Sigmoid colon (tissue), 7 donors: ENCODE data around the gene ECHS1. TPM values are rescaled to one million over a fixed set of nuclear protein-coding genes. Genes with fewer than 3 reads are reported as not detected.

ENCODE experiments used
- DNase-seq: peaks from one replicate; pipeline ENCODE4 v3.0.0-alpha.2; 2019
- H3K27ac ChIP-seq, 4 donors: fragments of 200-600 bp; sonication (generic); one replicate each; pipeline ENCODE4 v1.5.1; 2016 to 2019; ENCODE audit warnings: mild to moderate bottlenecking in 1 of 4
- H3K27me3 ChIP-seq, 3 donors: fragments of 200-600 bp; sonication (generic); one replicate each; pipeline ENCODE4 v1.5.1; 2019; ENCODE audit warnings: mild to moderate bottlenecking in 1 of 3
- H3K36me3 ChIP-seq, 4 donors: fragments of 200-600 bp; sonication (generic); one replicate each; pipeline ENCODE4 v1.5.1; 2016 to 2019
- H3K4me1 ChIP-seq, 4 donors: fragments of 200-600 bp; sonication (generic); one replicate each; pipeline ENCODE4 v1.5.1; 2017 to 2019
- H3K4me3 ChIP-seq, 4 donors: fragments of 200-600 bp; sonication (generic); one replicate each; pipeline ENCODE4 v1.5.1; 2017 to 2019; ENCODE audit warnings: mild to moderate bottlenecking in 2 of 4, moderate library complexity in 1 of 4
- H3K9me3 ChIP-seq, 4 donors: fragments of 200-600 bp in 3 of 4; sonication (generic) in 3 of 4; one replicate each; pipeline versions ENCODE4 v1.5.1 to v1.6.1; 2013 to 2019
- CTCF ChIP-seq, 4 experiments: fragments of 450-650 bp in 3 of 4; fragments of 200-600 bp in 1 of 4; IDR thresholded peaks; one replicate each; pipeline ENCODE4 v1.5.1; 2016 to 2019; ENCODE audit warnings: antibody characterized with exemption in 4 of 4, mild to moderate bottlenecking in 3 of 4, moderate library complexity in 2 of 4
- EP300 ChIP-seq, 4 donors: sonication (generic); formaldehyde crosslinking; IDR thresholded peaks; one replicate each; pipeline ENCODE4 v1.6.1; 2017; ENCODE audit warnings: antibody characterized with exemption in 4 of 4
- POLR2A ChIP-seq, 2 donors: fragments of 450-650 bp; IDR thresholded peaks; one replicate each; pipeline ENCODE4 v1.6.1; 2016; ENCODE audit warnings: antibody characterized with exemption in 2 of 2, mild to moderate bottlenecking in 2 of 2, moderate library complexity in 2 of 2
- POLR2AphosphoS5 ChIP-seq, 4 donors: sonication (generic); formaldehyde crosslinking; IDR thresholded peaks; one replicate each; pipeline ENCODE4 v1.6.1; 2017; ENCODE audit warnings: antibody characterized with exemption in 4 of 4
- WGBS, 2 donors: extraction: QIAGEN DNeasy Blood & Tissue Kit; methylation state at CpG; one replicate each; pipeline ENCODE4 v1.1.7; 2013; 5-methylcytosine and 5-hydroxymethylcytosine counted together
- intact Hi-C: fragments of 100-400 bp; cut with DNase I; formaldehyde crosslinking; loops from one replicate; pipeline ENCODE4 v1.15.1; 2023
- polyA plus RNA-seq, 3 donors: library from polyadenylated mRNA; stranded (reverse); fragments of 200-250 nt; gene quantifications; one replicate each; pipeline ENCODE4 v1.2.3, GENCODE V29; 2013
- total RNA-seq, 4 donors: library from RNA; depleted of rRNA; stranded (reverse); fragments of >200 nt; gene quantifications; one replicate each; pipeline ENCODE4 v1.1.0, GENCODE V29; 2016
- donor health status: healthy with polysubstance abuse.
- donor health status: Bipolar disorder and iron deficiency.
- donor health status: healthy.

Gene ECHS1
- total and polyA plus RNA-seq, 7 donors, result 58.6 to 360 (median 87.0) TPM

- Histone ChIP-seq H3K27ac (no peak overlapping the region), H3K27me3 (no peaks in the 10 kb centered on the region), H3K36me3 (peaks cover 17 to 59% (median 28%) of the 10 kb centered on the region in 4 donors), H3K4me3 (no peak overlapping the region), H3K9me3 (no peaks in the 10 kb centered on the region), H3K4me1 (peaks cover 0 to under 1% (median under 1%) of the 10 kb centered on the region in 4 donors)
- TF ChIP-seq POLR2A (IDR thresholded peaks at IDR 0.05) (no peak), POLR2AphosphoS5 (IDR thresholded peaks at IDR 0.05) (no peak), CTCF (IDR thresholded peaks at IDR 0.05) (no peak), EP300 (IDR thresholded peaks at IDR 0.05) (no peak)
- WGBS, 2 donors, result 93 to 96% methylated on average over 13 of the region's 13 CpGs
- no peak for DNase-seq
- intact Hi-C loops, result no loop called here
Observed at GRCh38 chr10:133362846-133363245, 10.3 kb downstream of the ECHS1 start.

- TF ChIP-seq EP300 (IDR thresholded peaks at IDR 0.05) (no peak), CTCF (IDR thresholded peaks at IDR 0.05) (no peak), POLR2AphosphoS5 (IDR thresholded peaks at IDR 0.05) (no peak), POLR2A (IDR thresholded peaks at IDR 0.05) (no peak)
- Histone ChIP-seq H3K27ac (no peak overlapping the region), H3K4me3 (no peak overlapping the region), H3K36me3 (peaks cover 16 to 55% (median 26%) of the 10 kb centered on the region in 4 donors), H3K9me3 (no peaks in the 10 kb centered on the region), H3K4me1 (peaks cover 0 to 10% (median 9%) of the 10 kb centered on the region in 4 donors), H3K27me3 (peaks cover 3 to 9% (median 3%) of the 10 kb centered on the region in 3 donors)
- DNase-seq, result no peak
- 71 to 83% methylated on average over 18 of the region's 18 CpGs for WGBS, 2 donors
- intact Hi-C loops, result no loop called here
Observed at GRCh38 chr10:133361773-133362441, 11.2 kb downstream of the ECHS1 start.

- TF ChIP-seq POLR2A (IDR thresholded peaks at IDR 0.05), result no peak
- no peak for TF ChIP-seq POLR2AphosphoS5 (IDR thresholded peaks at IDR 0.05)
- TF ChIP-seq EP300 (IDR thresholded peaks at IDR 0.05), result no peak
- 89 to 93% methylated on average over 5 of the region's 5 CpGs for WGBS, 2 donors
- H3K27me3 ChIP-seq, result peaks cover 3 to 16% (median 10%) of the 10 kb centered on the region in 3 donors
- intact Hi-C loops, result no loop called here
- no peaks in the 10 kb centered on the region for H3K9me3 ChIP-seq
- H3K27ac ChIP-seq, result no peak overlapping the region
- H3K36me3 ChIP-seq, result peaks cover 9 to 48% (median 19%) of the 10 kb centered on the region in 4 donors
- peaks cover 0 to 16% (median 16%) of the 10 kb centered on the region in 4 donors for H3K4me1 ChIP-seq
- H3K4me3 ChIP-seq, result no peak overlapping the region
- DNase-seq, result no peak
Observed at GRCh38 chr10:133361227-133361626, 11.9 kb downstream of the ECHS1 start.

- TF ChIP-seq POLR2AphosphoS5 (IDR thresholded peaks at IDR 0.05), result no peak
- no peak for TF ChIP-seq EP300 (IDR thresholded peaks at IDR 0.05)
- no peak for TF ChIP-seq POLR2A (IDR thresholded peaks at IDR 0.05)
- no peak for TF ChIP-seq CTCF (IDR thresholded peaks at IDR 0.05)
- Histone ChIP-seq H3K4me3 (no peak overlapping the region), H3K27me3 (peaks cover 3 to 27% (median 16%) of the 10 kb centered on the region in 3 donors), H3K27ac (no peak overlapping the region), H3K36me3 (peaks cover 9 to 37% (median 11%) of the 10 kb centered on the region in 4 donors), H3K9me3 (no peaks in the 10 kb centered on the region), H3K4me1 (peaks cover 0 to 18% (median 16%) of the 10 kb centered on the region in 4 donors)
- 21 to 73% methylated on average over 17 of the region's 17 CpGs for WGBS, 2 donors
- DNase-seq, result no peak
- intact Hi-C loops, result no loop called here
Observed at GRCh38 chr10:133359972-133360610, 13.1 kb downstream of the ECHS1 start.

GRCh38 chr10:133359554-133359971, 13.6 kb downstream of the ECHS1 start:
- Histone ChIP-seq H3K27ac (no peak overlapping the region), H3K4me1 (peaks cover 0 to 18% (median 16%) of the 10 kb centered on the region in 4 donors), H3K9me3 (no peaks in the 10 kb centered on the region), H3K4me3 (no peak overlapping the region), H3K36me3 (peaks cover 5 to 31% (median 8%) of the 10 kb centered on the region in 4 donors), H3K27me3 (peaks cover 3 to 32% (median 20%) of the 10 kb centered on the region in 3 donors)
- WGBS, 2 donors, result 18 to 54% methylated on average over 6 of the region's 6 CpGs
- no peak for DNase-seq
- intact Hi-C loops, result no loop called here
- TF ChIP-seq POLR2A (IDR thresholded peaks at IDR 0.05) (no peak), EP300 (IDR thresholded peaks at IDR 0.05) (no peak), CTCF (IDR thresholded peaks at IDR 0.05) (no peak), POLR2AphosphoS5 (IDR thresholded peaks at IDR 0.05) (no peak)
